ENCODE results near the gene PRTG.
"Not testable (repeated sequence)": the region's sequence is repeated elsewhere in the genome, so short reads cannot be mapped to it uniquely, and the experiment has no call there.

Gene PRTG

GRCh38 chr15:55703873-55704301, 39.1 kb downstream of the PRTG start:
- no peak for DNase-seq (ENCODE audit: low read depth in 2 of 3, low spot score in 2 of 3)

GRCh38 chr15:55700876-55701275, 42.1 kb downstream of the PRTG start:
- DNase-seq (ENCODE audit: low read depth in 2 of 3, low spot score in 2 of 3) = no peak

GRCh38 chr15:55698653-55699052, 44.3 kb downstream of the PRTG start:
- no peak for DNase-seq (ENCODE audit: low read depth in 2 of 3, low spot score in 2 of 3)

- DNase-seq (ENCODE audit: low read depth in 2 of 3, low spot score in 2 of 3) = no peak
Observed at GRCh38 chr15:55696221-55696620, 46.7 kb downstream of the PRTG start.

- DNase-seq (ENCODE audit: low read depth in 2 of 3, low spot score in 2 of 3) = no peak
Observed at GRCh38 chr15:55695432-55695831, 47.5 kb downstream of the PRTG start.

GRCh38 chr15:55694652-55695150, 48.3 kb downstream of the PRTG start:
- DNase-seq (ENCODE audit: low read depth in 2 of 3, low spot score in 2 of 3) = no peak

GRCh38 chr15:55693116-55693515, 49.8 kb downstream of the PRTG start:
- not testable (repeated sequence) for DNase-seq (ENCODE audit: low read depth in 2 of 3, low spot score in 2 of 3)

- no peak for DNase-seq (ENCODE audit: low read depth in 2 of 3, low spot score in 2 of 3)
Observed at GRCh38 chr15:55687792-55688191, 55.2 kb downstream of the PRTG start.

GRCh38 chr15:55685286-55685685, 57.7 kb downstream of the PRTG start:
- no peak for DNase-seq (ENCODE audit: low read depth in 2 of 3, low spot score in 2 of 3)

- no peak for DNase-seq (ENCODE audit: low read depth in 2 of 3, low spot score in 2 of 3)
Observed at GRCh38 chr15:55683376-55683775, 59.6 kb downstream of the PRTG start.

- no peak for DNase-seq (ENCODE audit: low read depth in 2 of 3, low spot score in 2 of 3)
Observed at GRCh38 chr15:55681631-55682030, 61.3 kb downstream of the PRTG start.

GRCh38 chr15:55676507-55676906, 66.4 kb downstream of the PRTG start:
- no peak for DNase-seq (ENCODE audit: low read depth in 2 of 3, low spot score in 2 of 3)

GRCh38 chr15:55673287-55673686, 69.7 kb downstream of the PRTG start:
- DNase-seq (ENCODE audit: low read depth in 2 of 3, low spot score in 2 of 3) = no peak

- DNase-seq (ENCODE audit: low read depth in 2 of 3, low spot score in 2 of 3) = no peak
Observed at GRCh38 chr15:55669270-55669669, 73.7 kb downstream of the PRTG start.

- DNase-seq (ENCODE audit: low read depth in 2 of 3, low spot score in 2 of 3) = no peak
Observed at GRCh38 chr15:55665605-55666227, 77.2 kb downstream of the PRTG start.

- DNase-seq (ENCODE audit: low read depth in 2 of 3, low spot score in 2 of 3) = no peak
Observed at GRCh38 chr15:55661428-55661827, 81.5 kb downstream of the PRTG start.

- DNase-seq (ENCODE audit: low read depth in 2 of 3, low spot score in 2 of 3) = no peak
Observed at GRCh38 chr15:55660153-55660552, 82.8 kb downstream of the PRTG start.

- DNase-seq (ENCODE audit: low read depth in 2 of 3, low spot score in 2 of 3) = no peak
Observed at GRCh38 chr15:55659481-55659880, 83.5 kb downstream of the PRTG start.

GRCh38 chr15:55658886-55659285, 84.1 kb downstream of the PRTG start:
- no peak for DNase-seq (ENCODE audit: low read depth in 2 of 3, low spot score in 2 of 3)

- no peak for DNase-seq (ENCODE audit: low read depth in 2 of 3, low spot score in 2 of 3)
Observed at GRCh38 chr15:55654561-55655031, 88.4 kb downstream of the PRTG start.

GRCh38 chr15:55652909-55653495, 90.0 kb downstream of the PRTG start:
- DNase-seq (ENCODE audit: low read depth in 2 of 3, low spot score in 2 of 3) = no peak

GRCh38 chr15:55652359-55652758, 90.6 kb downstream of the PRTG start:
- no peak for DNase-seq (ENCODE audit: low read depth in 2 of 3, low spot score in 2 of 3)

GRCh38 chr15:55649058-55649423, 93.9 kb downstream of the PRTG start:
- no peak for DNase-seq (ENCODE audit: low read depth in 2 of 3, low spot score in 2 of 3)
